ENCODE data around the gene ATXN1.

The ATXN1 gene

GRCh38 chr6:16511040-16511660 is 250.1 kb downstream of the ATXN1 start:
- H3K14ac ChIP-seq (ENCODE audit: low read length), result no peak overlapping the region
- H4K8ac ChIP-seq (ENCODE audit: low read depth, low read length), result no peak overlapping the region
- no peak overlapping the region for H2AK5ac ChIP-seq (ENCODE audit: low read depth, low read length)
- WGBS, 2 donors (ENCODE audit: extremely low coverage in 2 of 2, insufficient read length in 2 of 2, insufficient replicate concordance in 1 of 2), result no CpG with 5 or more reads among the region's 4 CpGs
- no peak overlapping the region for H3K4ac ChIP-seq (ENCODE audit: low read length)
- no peak overlapping the region for H3K9ac ChIP-seq (ENCODE audit: low read depth, low read length, poor library complexity)
- no peaks in the 10 kb centered on the region for H3K36me3 ChIP-seq (replicated peaks in 1 of 2; ENCODE audit: control insufficient read depth in 2 of 2, insufficient read depth in 2 of 2, low read length in 2 of 2)
- H2AFZ ChIP-seq (ENCODE audit: low read length), result no peak overlapping the region
- H4K91ac ChIP-seq (ENCODE audit: low read depth, low read length, poor library complexity), result no peak overlapping the region
- no peak overlapping the region for H3K18ac ChIP-seq (ENCODE audit: low read length)
- H3K9me3 ChIP-seq (replicated peaks in 1 of 2; ENCODE audit: control insufficient read depth in 2 of 2, insufficient read depth in 1 of 2, low read depth in 1 of 2, low read length in 2 of 2), result no peaks in the 10 kb centered on the region
- H2BK120ac ChIP-seq (ENCODE audit: low read depth, low read length), result no peak overlapping the region
- H2BK5ac ChIP-seq (ENCODE audit: low read length), result no peak overlapping the region
- no peak overlapping the region for H3K23ac ChIP-seq (ENCODE audit: low read depth, low read length, poor library complexity)
- H2BK12ac ChIP-seq (ENCODE audit: low read length), result no peak overlapping the region
- no peaks in the 10 kb centered on the region for H3K79me1 ChIP-seq (ENCODE audit: low read depth, low read length)
- no peak overlapping the region for H3K27ac ChIP-seq (replicated peaks; ENCODE audit: low read length)
- no peak for DNase-seq (ENCODE audit: low spot score)
- no peak overlapping the region for H2BK15ac ChIP-seq (ENCODE audit: low read length)
- H3K4me2 ChIP-seq (ENCODE audit: insufficient read depth, low read length, poor library complexity, severe bottlenecking), result no peak overlapping the region
- H3K4me1 ChIP-seq (ENCODE audit: control insufficient read depth in 2 of 2, insufficient read depth in 1 of 2, low read depth in 1 of 2, low read length in 2 of 2), result peaks cover 0 to 2% of the 10 kb centered on the region in 2 donors
- H3K4me3 ChIP-seq (ENCODE audit: low read length in 2 of 2), result no peak overlapping the region
- no peaks in the 10 kb centered on the region for H3K27me3 ChIP-seq (ENCODE audit: control insufficient read depth in 3 of 3, insufficient read depth in 3 of 3, low read depth in 1 of 3, low read length in 3 of 3)

GRCh38 chr6:16510245-16510644 is 251.0 kb downstream of the ATXN1 start:
- no CpG with 5 or more reads among the region's 2 CpGs for WGBS, 2 donors (ENCODE audit: extremely low coverage in 2 of 2, insufficient read length in 2 of 2, insufficient replicate concordance in 1 of 2)
- DNase-seq (ENCODE audit: low spot score), result no peak
- H2BK15ac ChIP-seq (ENCODE audit: low read length), result no peak overlapping the region
- H3K36me3 ChIP-seq (replicated peaks in 1 of 2; ENCODE audit: control insufficient read depth in 2 of 2, insufficient read depth in 2 of 2, low read length in 2 of 2), result no peaks in the 10 kb centered on the region
- H3K4me3 ChIP-seq (ENCODE audit: low read length in 2 of 2), result no peak overlapping the region
- no peak overlapping the region for H2AFZ ChIP-seq (ENCODE audit: low read length)
- no peaks in the 10 kb centered on the region for H3K9me3 ChIP-seq (replicated peaks in 1 of 2; ENCODE audit: control insufficient read depth in 2 of 2, insufficient read depth in 1 of 2, low read depth in 1 of 2, low read length in 2 of 2)
- no peak overlapping the region for H3K27ac ChIP-seq (replicated peaks; ENCODE audit: low read length)
- no peak overlapping the region for H3K4me2 ChIP-seq (ENCODE audit: insufficient read depth, low read length, poor library complexity, severe bottlenecking)
- H4K91ac ChIP-seq (ENCODE audit: low read depth, low read length, poor library complexity), result no peak overlapping the region
- no peak overlapping the region for H4K8ac ChIP-seq (ENCODE audit: low read depth, low read length)
- H2BK12ac ChIP-seq (ENCODE audit: low read length), result no peak overlapping the region
- H3K9ac ChIP-seq (ENCODE audit: low read depth, low read length, poor library complexity), result no peak overlapping the region
- no peaks in the 10 kb centered on the region for H3K79me1 ChIP-seq (ENCODE audit: low read depth, low read length)
- H3K27me3 ChIP-seq (ENCODE audit: control insufficient read depth in 3 of 3, insufficient read depth in 3 of 3, low read depth in 1 of 3, low read length in 3 of 3), result no peaks in the 10 kb centered on the region
- H3K23ac ChIP-seq (ENCODE audit: low read depth, low read length, poor library complexity), result no peak overlapping the region
- no peak overlapping the region for H2BK120ac ChIP-seq (ENCODE audit: low read depth, low read length)
- H3K14ac ChIP-seq (ENCODE audit: low read length), result no peak overlapping the region
- H3K18ac ChIP-seq (ENCODE audit: low read length), result no peak overlapping the region
- H3K4me1 ChIP-seq (ENCODE audit: control insufficient read depth in 2 of 2, insufficient read depth in 1 of 2, low read depth in 1 of 2, low read length in 2 of 2), result peaks cover 0 to 2% of the 10 kb centered on the region in 2 donors
- no peak overlapping the region for H2AK5ac ChIP-seq (ENCODE audit: low read depth, low read length)
- H2BK5ac ChIP-seq (ENCODE audit: low read length), result no peak overlapping the region
- H3K4ac ChIP-seq (ENCODE audit: low read length), result no peak overlapping the region

GRCh38 chr6:16508959-16509358 is 252.3 kb downstream of the ATXN1 start:
- no peak overlapping the region for H2BK15ac ChIP-seq (ENCODE audit: low read length)
- no peak overlapping the region for H2BK120ac ChIP-seq (ENCODE audit: low read depth, low read length)
- WGBS, 2 donors (ENCODE audit: extremely low coverage in 2 of 2, insufficient read length in 2 of 2, insufficient replicate concordance in 1 of 2), result no CpG with 5 or more reads among the region's 1 CpG
- no peak overlapping the region for H4K91ac ChIP-seq (ENCODE audit: low read depth, low read length, poor library complexity)
- H3K18ac ChIP-seq (ENCODE audit: low read length), result no peak overlapping the region
- no peaks in the 10 kb centered on the region for H3K36me3 ChIP-seq (replicated peaks in 1 of 2; ENCODE audit: control insufficient read depth in 2 of 2, insufficient read depth in 2 of 2, low read length in 2 of 2)
- H3K23ac ChIP-seq (ENCODE audit: low read depth, low read length, poor library complexity), result no peak overlapping the region
- no peak overlapping the region for H2AFZ ChIP-seq (ENCODE audit: low read length)
- peaks cover 0 to 3% of the 10 kb centered on the region in 2 donors for H3K4me1 ChIP-seq (ENCODE audit: control insufficient read depth in 2 of 2, insufficient read depth in 1 of 2, low read depth in 1 of 2, low read length in 2 of 2)
- H3K14ac ChIP-seq (ENCODE audit: low read length), result no peak overlapping the region
- no peaks in the 10 kb centered on the region for H3K9me3 ChIP-seq (replicated peaks in 1 of 2; ENCODE audit: control insufficient read depth in 2 of 2, insufficient read depth in 1 of 2, low read depth in 1 of 2, low read length in 2 of 2)
- H2BK5ac ChIP-seq (ENCODE audit: low read length), result no peak overlapping the region
- H3K79me1 ChIP-seq (ENCODE audit: low read depth, low read length), result no peaks in the 10 kb centered on the region
- H4K8ac ChIP-seq (ENCODE audit: low read depth, low read length), result no peak overlapping the region
- H3K4me2 ChIP-seq (ENCODE audit: insufficient read depth, low read length, poor library complexity, severe bottlenecking), result no peak overlapping the region
- H3K4ac ChIP-seq (ENCODE audit: low read length), result no peak overlapping the region
- H2AK5ac ChIP-seq (ENCODE audit: low read depth, low read length), result no peak overlapping the region
- no peak overlapping the region for H3K9ac ChIP-seq (ENCODE audit: low read depth, low read length, poor library complexity)
- no peak overlapping the region for H2BK12ac ChIP-seq (ENCODE audit: low read length)
- H3K27me3 ChIP-seq (ENCODE audit: control insufficient read depth in 3 of 3, insufficient read depth in 3 of 3, low read depth in 1 of 3, low read length in 3 of 3), result no peaks in the 10 kb centered on the region
- DNase-seq (ENCODE audit: low spot score), result no peak
- H3K27ac ChIP-seq (replicated peaks; ENCODE audit: low read length), result no peak overlapping the region
- no peak overlapping the region for H3K4me3 ChIP-seq (ENCODE audit: low read length in 2 of 2)

- no peak overlapping the region for H3K27ac ChIP-seq (replicated peaks; ENCODE audit: low read length)
- H3K4me3 ChIP-seq (ENCODE audit: low read length in 2 of 2), result no peak overlapping the region
- H3K18ac ChIP-seq (ENCODE audit: low read length), result no peak overlapping the region
- H3K9ac ChIP-seq (ENCODE audit: low read depth, low read length, poor library complexity), result no peak overlapping the region
- no peak overlapping the region for H3K14ac ChIP-seq (ENCODE audit: low read length)
- no peak overlapping the region for H4K91ac ChIP-seq (ENCODE audit: low read depth, low read length, poor library complexity)
- H3K27me3 ChIP-seq (ENCODE audit: control insufficient read depth in 3 of 3, insufficient read depth in 3 of 3, low read depth in 1 of 3, low read length in 3 of 3), result no peaks in the 10 kb centered on the region
- H2AFZ ChIP-seq (ENCODE audit: low read length), result no peak overlapping the region
- H3K9me3 ChIP-seq (replicated peaks in 1 of 2; ENCODE audit: control insufficient read depth in 2 of 2, insufficient read depth in 1 of 2, low read depth in 1 of 2, low read length in 2 of 2), result no peaks in the 10 kb centered on the region
- no peak overlapping the region for H2BK12ac ChIP-seq (ENCODE audit: low read length)
- no peak overlapping the region for H3K4me2 ChIP-seq (ENCODE audit: insufficient read depth, low read length, poor library complexity, severe bottlenecking)
- H3K79me1 ChIP-seq (ENCODE audit: low read depth, low read length), result no peaks in the 10 kb centered on the region
- H3K36me3 ChIP-seq (replicated peaks in 1 of 2; ENCODE audit: control insufficient read depth in 2 of 2, insufficient read depth in 2 of 2, low read length in 2 of 2), result no peaks in the 10 kb centered on the region
- WGBS, 2 donors (ENCODE audit: extremely low coverage in 2 of 2, insufficient read length in 2 of 2, insufficient replicate concordance in 1 of 2), result no CpG with 5 or more reads among the region's 9 CpGs
- H4K8ac ChIP-seq (ENCODE audit: low read depth, low read length), result no peak overlapping the region
- no peak overlapping the region for H2BK15ac ChIP-seq (ENCODE audit: low read length)
- peaks cover 0 to 3% of the 10 kb centered on the region in 2 donors for H3K4me1 ChIP-seq (ENCODE audit: control insufficient read depth in 2 of 2, insufficient read depth in 1 of 2, low read depth in 1 of 2, low read length in 2 of 2)
- H2AK5ac ChIP-seq (ENCODE audit: low read depth, low read length), result no peak overlapping the region
- no peak overlapping the region for H2BK120ac ChIP-seq (ENCODE audit: low read depth, low read length)
- no peak overlapping the region for H3K23ac ChIP-seq (ENCODE audit: low read depth, low read length, poor library complexity)
- H2BK5ac ChIP-seq (ENCODE audit: low read length), result no peak overlapping the region
- no peak for DNase-seq (ENCODE audit: low spot score)
- no peak overlapping the region for H3K4ac ChIP-seq (ENCODE audit: low read length)
Observed at GRCh38 chr6:16505711-16506357, 255.4 kb downstream of the ATXN1 start.
